Measurements from ENCODE around the gene PLPPR2. TPM values are rescaled to one million over a fixed set of nuclear protein-coding genes. Genes with fewer than 3 reads are reported as not detected.

Gene PLPPR2
- polyA plus RNA-seq, 2 of the 4 experiments (the other 2 are of a cell fraction) = 5.6 to 9.7 TPM

GRCh38 chr19:11399667-11400066 is 44.4 kb downstream of the PLPPR2 start:
- no peak for TF ChIP-seq HMGXB4 (CRISPR knock-in tag; IDR thresholded peaks at IDR 0.05; ENCODE audit: borderline replicate concordance)
- TF ChIP-seq POLR2AphosphoS2 (conservative IDR thresholded peaks at IDR 0.05; ENCODE audit: low read length) = no peak
- no peak for TF ChIP-seq USF2 (IDR thresholded peaks at IDR 0.05)
- TF ChIP-seq CBX8 (IDR thresholded peaks at IDR 0.05) = no peak
- no peak for TF ChIP-seq ZC3H11A (IDR thresholded peaks at IDR 0.05)
- TF ChIP-seq SMC3 (IDR thresholded peaks at IDR 0.05) = no peak
- TF ChIP-seq HOXA7 (CRISPR knock-in tag; IDR thresholded peaks at IDR 0.05) = no peak
- TF ChIP-seq PBX3 (IDR thresholded peaks at IDR 0.05) = no peak
- TF ChIP-seq HES2 (IDR thresholded peaks at IDR 0.05) = no peak
- TF ChIP-seq POLR2A (IDR thresholded peaks at IDR 0.05; ENCODE audit: low read length) = no peak
- TF ChIP-seq FOXS1 (CRISPR knock-in tag; IDR thresholded peaks at IDR 0.05) = no peak
- no peak for TF ChIP-seq NR3C1 (IDR thresholded peaks at IDR 0.05)
- no peak for TF ChIP-seq MYC (IDR thresholded peaks at IDR 0.05; ENCODE audit: borderline replicate concordance, low read length)
- DNase-seq (ENCODE audit: low read depth in 1 of 2, low spot score in 1 of 2) (no peak), ATAC-seq (no peak), FAIRE-seq (no peak)
- Histone ChIP-seq H3K9me3 (no peaks in the 10 kb centered on the region), H3K4me2 (no peak overlapping the region), H3K4me3 (no peak overlapping the region), H3K27ac (no peak overlapping the region), H3K4me1 (no peaks in the 10 kb centered on the region)
- WGBS (ENCODE audit: missing lambda C conversion rate) = 67% methylated on average over 6 of the region's 9 CpGs
- POLR2A ChIA-PET = no interaction called here
- CTCF ChIA-PET = interaction anchor here (0.7 to 3.6 kb wide), 3 partner anchors 16 to 36 kb away, joined by 3 to 26 read pairs (median 3); partner anchors contain the start of genes EPOR and PRKCSH

- FAIRE-seq (no peak), ATAC-seq (no peak), DNase-seq (ENCODE audit: low read depth in 1 of 2, low spot score in 1 of 2) (no peak)
- POLR2A ChIA-PET = no interaction called here
- 54% methylated on average over 1 of the region's 1 CpG for WGBS (ENCODE audit: missing lambda C conversion rate)
- TF ChIP-seq ZC3H11A (IDR thresholded peaks at IDR 0.05) (peak; percentile 71), KDM5A (IDR thresholded peaks at IDR 0.05) (no peak), CHD2 (IDR thresholded peaks at IDR 0.05; ENCODE audit: low read length, partially characterized antibody) (no peak), PHF8 (IDR thresholded peaks at IDR 0.05; ENCODE audit: borderline replicate concordance, low read depth) (no peak), HOXB5 (CRISPR knock-in tag; IDR thresholded peaks at IDR 0.05) (no peak)
- H3K4me3 ChIP-seq = no peak overlapping the region
- no peaks in the 10 kb centered on the region for H3K4me1 ChIP-seq
- CTCF ChIA-PET = interaction anchor here (0.6 to 3.6 kb wide), 3 partner anchors 18 to 376 kb away, joined by 4 to 26 read pairs (median 4); partner anchors contain the start of gene EPOR
- no peak overlapping the region for H3K4me2 ChIP-seq
- H3K9me3 ChIP-seq = no peaks in the 10 kb centered on the region
- no peak overlapping the region for H3K27ac ChIP-seq
Observed at GRCh38 chr19:11400798-11401197, 45.6 kb downstream of the PLPPR2 start.

- Histone ChIP-seq H3K4me2 (no peak overlapping the region), H3K9me3 (no peaks in the 10 kb centered on the region), H3K4me3 (no peak overlapping the region), H3K27ac (no peak overlapping the region), H3K4me1 (no peaks in the 10 kb centered on the region)
- POLR2A ChIA-PET = no interaction called here
- no peak; a peak in 1 of 6 replicates for ATAC-seq
- FAIRE-seq = no peak
- CTCF ChIA-PET = interaction anchor here (0.9 to 3.6 kb wide), 3 partner anchors 20 to 80 kb away, joined by 4 to 26 read pairs (median 4); partner anchors contain the start of genes EPOR, ODAD3 and PRKCSH
- WGBS (ENCODE audit: missing lambda C conversion rate) = 74% methylated on average over 5 of the region's 9 CpGs
- DNase-seq (ENCODE audit: low read depth in 1 of 2, low spot score in 1 of 2) = no peak
- TF ChIP-seq PHF8 (IDR thresholded peaks at IDR 0.05; ENCODE audit: borderline replicate concordance, low read depth) = no peak
- peak; percentile 63; the same call in 1 of the 2 replicates for TF ChIP-seq ESRRA (IDR thresholded peaks at IDR 0.05; ENCODE audit: borderline replicate concordance, low read length)
Observed at GRCh38 chr19:11401808-11402543, 46.7 kb downstream of the PLPPR2 start.
